Thymus (tissue), 11 donors: ENCODE measurements around the gene SLC8A3. TPM values are rescaled to one million over a fixed set of nuclear protein-coding genes. Genes with fewer than 3 reads are reported as not detected.

Source experiments
- DNase-seq, 9 donors: peaks; one replicate each; pipeline ENCODE4 v3.0.0-alpha.2; 2013; ENCODE audit warnings: low spot score in 9 of 9, low read depth in 6 of 9, missing footprints in 1 of 9
- H3K27ac ChIP-seq, 2 donors: one replicate each; pipeline ENCODE4 v1.5.1; 2013; ENCODE audit warnings: control low read depth in 1 of 2, low read depth in 1 of 2, low read length in 1 of 2, mild to moderate bottlenecking in 1 of 2, moderate library complexity in 1 of 2
- H3K27me3 ChIP-seq, 2 donors: one replicate each; pipeline ENCODE4 v1.5.1; 2013; ENCODE audit warnings: low read length in 1 of 2; ENCODE audit not compliant: control insufficient read depth in 2 of 2, insufficient read depth in 1 of 2
- H3K36me3 ChIP-seq, 2 donors: one replicate each; pipeline ENCODE4 v1.5.1; 2013; ENCODE audit warnings: low read length in 1 of 2, mild to moderate bottlenecking in 1 of 2, moderate library complexity in 1 of 2; ENCODE audit not compliant: control insufficient read depth in 2 of 2, insufficient read depth in 2 of 2
- H3K4me1 ChIP-seq, 2 donors: one replicate each; pipeline ENCODE4 v1.5.1; 2013; ENCODE audit warnings: low read length in 2 of 2; ENCODE audit not compliant: control insufficient read depth in 2 of 2, insufficient read depth in 2 of 2
- H3K4me3 ChIP-seq, 2 donors: one replicate each; pipeline ENCODE4 v1.5.1; 2013; ENCODE audit warnings: low read length in 2 of 2, control low read depth in 1 of 2, mild to moderate bottlenecking in 1 of 2
- H3K9me3 ChIP-seq, 2 donors: one replicate each; pipeline ENCODE4 v1.5.1; 2013; ENCODE audit warnings: low read length in 1 of 2, mild to moderate bottlenecking in 1 of 2; ENCODE audit not compliant: control insufficient read depth in 2 of 2, insufficient read depth in 1 of 2
- WGBS: extraction: QIAGEN DNeasy Blood & Tissue Kit; methylation state at CpG from one replicate; pipeline ENCODE4 v1.1.7; 2013; 5-methylcytosine and 5-hydroxymethylcytosine counted together
- polyA plus RNA-seq: library from polyadenylated mRNA; stranded (reverse); fragments of 200-250 nt; gene quantifications from one replicate; pipeline ENCODE4 v1.2.3, GENCODE V29; 2013
- total RNA-seq: library from RNA; stranded (reverse); fragments of 120-200 nt; gene quantifications from one replicate; pipeline ENCODE4 v1.2.4, GENCODE V29; 2013
- donor health status: healthy.

The SLC8A3 gene
- total and polyA plus RNA-seq, 2 donors, result 0.16 to 0.99 TPM

- no peaks in the 10 kb centered on the region for H3K36me3 ChIP-seq
- DNase-seq, result no peak
- H3K4me3 ChIP-seq, result no peak overlapping the region
- H3K9me3 ChIP-seq, result no peaks in the 10 kb centered on the region
- H3K4me1 ChIP-seq, result no peaks in the 10 kb centered on the region
- WGBS, result 94% methylated on average over 4 of the region's 4 CpGs
- H3K27ac ChIP-seq, result no peak overlapping the region
- H3K27me3 ChIP-seq, result peaks cover 0 to 2% of the 10 kb centered on the region in 2 donors
These were observed 14.9 kb upstream of the SLC8A3 start for GRCh38 chr14:70203686-70204085.

GRCh38 chr14:70201994-70202393 is 13.2 kb upstream of the SLC8A3 start:
- H3K9me3 ChIP-seq, result no peaks in the 10 kb centered on the region
- no peak overlapping the region for H3K27ac ChIP-seq
- 96% methylated on average over 3 of the region's 3 CpGs for WGBS
- no peak overlapping the region for H3K4me3 ChIP-seq
- H3K27me3 ChIP-seq, result peaks cover 0 to 2% of the 10 kb centered on the region in 2 donors
- H3K36me3 ChIP-seq, result no peaks in the 10 kb centered on the region
- no peak for DNase-seq
- no peaks in the 10 kb centered on the region for H3K4me1 ChIP-seq

DNA sequence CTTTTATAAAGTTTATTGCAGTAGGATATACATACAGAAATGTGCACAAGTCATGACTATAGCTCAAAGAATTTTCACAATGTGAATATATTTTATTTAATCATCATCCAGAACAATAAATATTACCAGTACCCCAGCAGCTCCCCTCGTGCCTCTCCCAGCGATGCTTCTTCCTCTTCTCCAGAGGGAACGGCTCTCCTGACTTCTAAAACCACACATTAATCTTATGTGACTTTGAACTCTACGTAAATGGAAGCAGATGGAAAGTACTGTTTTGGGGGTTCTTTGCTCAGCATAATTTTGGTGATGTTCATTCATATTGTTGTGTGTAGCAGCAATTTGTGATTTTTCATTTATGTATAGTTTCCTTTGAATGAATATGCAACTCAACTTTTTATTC is 4.6 kb upstream of the SLC8A3 start:
- H3K9me3 ChIP-seq, result peaks cover 0 to 1% of the 10 kb centered on the region in 2 donors

DNA sequence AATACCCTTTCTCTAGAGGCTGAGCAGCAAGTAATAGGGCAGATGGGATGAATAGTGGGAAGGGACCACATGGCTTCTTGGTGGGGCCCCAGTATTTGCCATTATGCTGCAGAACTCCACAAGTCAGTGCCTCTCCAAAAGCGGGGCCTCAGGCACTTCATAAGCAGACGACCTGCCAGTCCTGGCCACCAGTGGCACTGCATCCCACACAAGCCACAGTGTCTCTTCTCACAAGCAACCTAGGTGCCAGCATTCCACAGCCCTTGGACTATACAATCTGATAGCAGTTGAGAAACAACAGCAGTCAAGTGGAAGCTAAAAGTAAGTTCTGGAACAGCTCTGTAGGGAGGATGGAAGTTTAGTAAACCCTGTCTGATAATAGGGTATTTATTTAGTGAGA is 4.2 kb upstream of the SLC8A3 start:
- DNase-seq, result no peak
- 68% methylated on average over 2 of the region's 2 CpGs for WGBS
- Histone ChIP-seq H3K36me3 (no peaks in the 10 kb centered on the region), H3K4me3 (no peak overlapping the region), H3K9me3 (peaks cover 0 to 1% of the 10 kb centered on the region in 2 donors), H3K4me1 (peaks cover 0 to 3% of the 10 kb centered on the region in 2 donors), H3K27ac (no peak overlapping the region), H3K27me3 (peaks cover 33 to 34% of the 10 kb centered on the region in 2 donors)

More for the DNA sequence above, 4.6 kb upstream of the SLC8A3 start:
- Histone ChIP-seq H3K4me1 (no peaks in the 10 kb centered on the region), H3K27ac (no peak overlapping the region), H3K27me3 (peaks cover 28 to 30% of the 10 kb centered on the region in 2 donors), H3K36me3 (no peaks in the 10 kb centered on the region), H3K4me3 (no peak overlapping the region)
- no peak for DNase-seq
- 25% methylated on average over 4 of the region's 4 CpGs for WGBS

DNA sequence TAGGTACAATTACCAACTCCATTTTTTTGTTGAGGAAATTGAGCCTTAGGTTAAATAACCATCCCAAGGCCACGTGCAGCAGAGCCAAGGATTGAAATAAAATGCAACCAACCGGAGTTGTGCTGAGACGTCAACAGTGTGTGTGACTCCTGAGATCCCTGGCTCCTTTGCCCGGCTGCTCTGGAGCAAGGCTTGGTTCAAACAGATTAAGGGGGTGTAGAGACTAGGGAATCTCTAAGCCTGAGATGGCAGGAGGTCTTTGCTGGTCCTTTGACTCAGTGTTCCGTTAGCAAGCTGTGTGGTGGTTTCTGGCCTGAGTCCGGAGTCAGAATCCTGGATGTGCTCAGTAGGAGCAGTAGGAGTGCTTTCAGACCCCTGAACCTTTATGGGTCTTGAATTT is 1.4 kb upstream of the SLC8A3 start:
- Histone ChIP-seq H3K4me3 (no peak overlapping the region), H3K36me3 (no peaks in the 10 kb centered on the region), H3K9me3 (peaks cover 0 to 1% of the 10 kb centered on the region in 2 donors), H3K27ac (no peak overlapping the region), H3K4me1 (peaks cover 0 to 16% of the 10 kb centered on the region in 2 donors), H3K27me3 (peaks cover 54 to 55% of the 10 kb centered on the region in 2 donors)
- DNase-seq, result no peak
- 89% methylated on average over 6 of the region's 6 CpGs for WGBS

DNA sequence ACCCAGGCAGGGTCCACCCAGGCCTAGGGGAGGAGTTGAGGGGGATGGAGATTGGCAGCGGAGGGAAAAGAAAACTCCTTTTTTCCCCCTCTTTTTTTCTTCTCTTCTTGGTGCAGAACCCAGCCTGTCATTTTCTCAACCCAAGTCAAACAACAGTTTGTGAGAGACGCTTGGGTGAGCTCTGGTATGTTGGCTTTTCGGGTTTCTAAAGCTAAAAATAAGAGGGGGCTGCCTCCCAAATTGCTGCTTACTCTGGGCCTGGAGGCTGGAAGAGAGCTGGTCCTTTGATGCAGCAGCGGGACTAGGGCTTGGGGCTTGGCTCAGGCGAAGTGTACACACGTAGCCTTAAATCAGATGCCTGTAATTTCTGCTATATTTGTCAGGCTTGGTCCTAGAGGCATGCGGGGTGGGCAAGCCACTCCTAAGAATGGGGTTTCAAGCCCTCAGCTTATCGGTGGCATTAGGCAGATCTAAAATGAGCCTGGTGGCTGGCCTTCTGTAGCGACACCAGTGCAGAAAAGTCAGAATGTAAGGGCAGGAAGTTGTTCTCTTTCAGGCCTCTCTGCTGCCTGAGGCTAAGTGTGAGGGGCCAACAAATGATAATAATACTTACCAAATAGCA is 816 bp upstream of the SLC8A3 start:
- peaks cover 0 to 16% of the 10 kb centered on the region in 2 donors for H3K4me1 ChIP-seq
- peaks cover 55% of the 10 kb centered on the region in 2 donors for H3K27me3 ChIP-seq
- peak overlapping the region in 1 of 2 donors; percentile 22 for H3K4me3 ChIP-seq
- H3K36me3 ChIP-seq, result no peaks in the 10 kb centered on the region
- peaks cover 0 to 1% of the 10 kb centered on the region in 2 donors for H3K9me3 ChIP-seq
- no peak for DNase-seq
- H3K27ac ChIP-seq, result no peak overlapping the region
- WGBS, result 34% methylated on average over 9 of the region's 9 CpGs

GRCh38 chr14:70188322-70188658 is 461 bp downstream of the SLC8A3 start:
- DNase-seq, result peak in 1 of 9 donors; percentile 2
- no peaks in the 10 kb centered on the region for H3K36me3 ChIP-seq
- peaks cover 0 to 1% of the 10 kb centered on the region in 2 donors for H3K9me3 ChIP-seq
- under 1% methylated on average over 38 of the region's 38 CpGs for WGBS
- H3K4me3 ChIP-seq, result peak overlapping the region; percentile 33 to 34
- no peak overlapping the region for H3K27ac ChIP-seq
- H3K27me3 ChIP-seq, result peaks cover 55 to 56% of the 10 kb centered on the region in 2 donors
- H3K4me1 ChIP-seq, result peaks cover 0 to 16% of the 10 kb centered on the region in 2 donors

GRCh38 chr14:70186900-70187451 is 1.8 kb downstream of the SLC8A3 start:
- WGBS, result 2% methylated on average over 26 of the region's 26 CpGs
- peak in 1 of 9 donors; percentile 17 for DNase-seq

DNA sequence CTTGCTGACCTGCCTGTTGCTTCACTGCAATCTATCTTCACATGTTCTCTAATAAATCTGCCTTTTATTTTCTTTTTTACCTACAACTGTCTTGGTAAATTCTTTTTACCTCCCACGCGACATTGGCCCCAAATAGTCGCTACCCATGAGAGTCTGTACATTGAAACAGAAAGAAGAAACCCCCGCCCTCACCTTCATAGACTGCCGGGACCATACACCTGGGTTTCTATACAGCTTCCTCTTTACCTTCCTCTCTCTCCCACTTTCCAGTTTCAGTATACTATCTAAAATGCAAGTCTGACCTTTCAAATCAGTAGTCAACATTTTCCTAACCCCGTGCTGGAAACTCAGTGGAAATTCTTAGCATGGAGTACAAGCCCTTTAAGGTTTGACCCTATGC is 4.8 kb downstream of the SLC8A3 start:
- no peak overlapping the region for H3K4me3 ChIP-seq
- no peak for DNase-seq
- 81% methylated on average over 6 of the region's 6 CpGs for WGBS
- peaks cover 0 to 16% of the 10 kb centered on the region in 2 donors for H3K4me1 ChIP-seq
- no peak overlapping the region for H3K27ac ChIP-seq
- H3K9me3 ChIP-seq, result peaks cover 0 to 1% of the 10 kb centered on the region in 2 donors
- no peaks in the 10 kb centered on the region for H3K36me3 ChIP-seq
- H3K27me3 ChIP-seq, result peaks cover 31 to 36% of the 10 kb centered on the region in 2 donors

More at GRCh38 chr14:70186900-70187451, 1.8 kb downstream of the SLC8A3 start:
- H3K4me1 ChIP-seq, result peaks cover 0 to 16% of the 10 kb centered on the region in 2 donors
- no peaks in the 10 kb centered on the region for H3K36me3 ChIP-seq
- no peak overlapping the region for H3K27ac ChIP-seq
- peaks cover 0 to 1% of the 10 kb centered on the region in 2 donors for H3K9me3 ChIP-seq
- peak overlapping the region; percentile 29 to 34 for H3K4me3 ChIP-seq
- peaks cover 53 to 56% of the 10 kb centered on the region in 2 donors for H3K27me3 ChIP-seq
